Measurements from ENCODE around the gene SYMPK.

SYMPK gene

DNA sequence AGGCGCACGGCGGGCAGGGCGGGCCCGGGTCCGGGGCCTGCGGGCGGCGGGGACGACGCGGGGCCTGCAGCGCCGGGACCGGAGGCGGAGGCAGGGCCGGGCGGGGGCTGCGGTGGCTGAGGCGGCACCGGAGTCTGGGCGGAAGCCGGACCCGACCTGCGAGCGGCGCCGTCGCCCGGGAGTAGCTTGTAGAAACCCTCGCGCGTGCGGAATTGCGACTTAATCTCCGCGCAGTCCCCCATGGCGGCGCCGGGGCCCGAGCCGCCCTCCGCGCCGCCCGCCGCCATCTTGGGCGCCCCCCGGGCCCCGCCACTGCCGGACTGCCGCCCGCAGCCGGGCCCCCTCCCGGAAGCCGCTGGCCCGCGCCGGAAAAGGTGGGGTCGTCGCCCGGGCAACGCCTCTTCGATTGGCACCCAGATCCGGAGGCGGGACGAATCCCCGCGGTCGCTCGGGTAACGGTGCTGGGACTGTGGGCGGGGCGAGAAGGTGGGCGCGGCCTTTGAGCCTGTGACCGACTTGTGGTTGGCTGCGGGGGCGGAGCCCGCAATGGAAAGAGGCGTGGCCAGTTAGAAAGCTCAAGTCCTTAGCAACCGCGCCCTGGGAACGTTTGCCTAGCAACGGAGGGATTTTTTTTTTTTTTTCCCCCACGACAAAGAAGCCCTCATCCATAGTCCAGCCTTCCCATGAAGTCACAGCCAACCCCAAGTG, 70.3 kb downstream of the SYMPK start, which contains the start of gene DMWD:
Gene DMWD, minus strand, starts transcription at position 376 of the 708 bp plus-strand sequence. Its CDS starts 89 bp downstream, at position 287.
- peaks cover 66% of the 10 kb centered on the region for H3K27me3 ChIP-seq (ENCODE audit: insufficient read depth, poor library complexity, severe bottlenecking)
- H3K4me3 ChIP-seq (replicated peaks; ENCODE audit: insufficient read depth, low read length) = peak within 1 kb of the TSS; percentile 40
- H3K27ac ChIP-seq (replicated peaks) = no peak within 1 kb of the TSS
- peak; percentile 87 to 95 for DNase-seq (ENCODE audit: low read depth in 1 of 2, low spot score in 1 of 2)
- no peak for TF ChIP-seq SPI1 (IDR thresholded peaks at IDR 0.05; ENCODE audit: borderline replicate concordance, low read depth)
- no peak for TF ChIP-seq POLR2AphosphoS5 (IDR thresholded peaks at IDR 0.05; ENCODE audit: low read depth)
- TF ChIP-seq, protein P1, sequence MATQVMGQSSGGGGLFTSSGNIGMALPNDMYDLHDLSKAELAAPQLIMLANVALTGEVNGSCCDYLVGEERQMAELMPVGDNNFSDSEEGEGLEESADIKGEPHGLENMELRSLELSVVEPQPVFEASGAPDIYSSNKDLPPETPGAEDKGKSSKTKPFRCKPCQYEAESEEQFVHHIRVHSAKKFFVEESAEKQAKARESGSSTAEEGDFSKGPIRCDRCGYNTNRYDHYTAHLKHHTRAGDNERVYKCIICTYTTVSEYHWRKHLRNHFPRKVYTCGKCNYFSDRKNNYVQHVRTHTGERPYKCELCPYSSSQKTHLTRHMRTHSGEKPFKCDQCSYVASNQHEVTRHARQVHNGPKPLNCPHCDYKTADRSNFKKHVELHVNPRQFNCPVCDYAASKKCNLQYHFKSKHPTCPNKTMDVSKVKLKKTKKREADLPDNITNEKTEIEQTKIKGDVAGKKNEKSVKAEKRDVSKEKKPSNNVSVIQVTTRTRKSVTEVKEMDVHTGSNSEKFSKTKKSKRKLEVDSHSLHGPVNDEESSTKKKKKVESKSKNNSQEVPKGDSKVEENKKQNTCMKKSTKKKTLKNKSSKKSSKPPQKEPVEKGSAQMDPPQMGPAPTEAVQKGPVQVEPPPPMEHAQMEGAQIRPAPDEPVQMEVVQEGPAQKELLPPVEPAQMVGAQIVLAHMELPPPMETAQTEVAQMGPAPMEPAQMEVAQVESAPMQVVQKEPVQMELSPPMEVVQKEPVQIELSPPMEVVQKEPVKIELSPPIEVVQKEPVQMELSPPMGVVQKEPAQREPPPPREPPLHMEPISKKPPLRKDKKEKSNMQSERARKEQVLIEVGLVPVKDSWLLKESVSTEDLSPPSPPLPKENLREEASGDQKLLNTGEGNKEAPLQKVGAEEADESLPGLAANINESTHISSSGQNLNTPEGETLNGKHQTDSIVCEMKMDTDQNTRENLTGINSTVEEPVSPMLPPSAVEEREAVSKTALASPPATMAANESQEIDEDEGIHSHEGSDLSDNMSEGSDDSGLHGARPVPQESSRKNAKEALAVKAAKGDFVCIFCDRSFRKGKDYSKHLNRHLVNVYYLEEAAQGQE (IDR thresholded peaks at IDR 0.05; ENCODE audit: insufficient replicate concordance, low read depth) = no peak
- TF ChIP-seq GABPA (IDR thresholded peaks at IDR 0.05; ENCODE audit: low read depth) = peak; percentile 67
- TF ChIP-seq, protein P2, sequence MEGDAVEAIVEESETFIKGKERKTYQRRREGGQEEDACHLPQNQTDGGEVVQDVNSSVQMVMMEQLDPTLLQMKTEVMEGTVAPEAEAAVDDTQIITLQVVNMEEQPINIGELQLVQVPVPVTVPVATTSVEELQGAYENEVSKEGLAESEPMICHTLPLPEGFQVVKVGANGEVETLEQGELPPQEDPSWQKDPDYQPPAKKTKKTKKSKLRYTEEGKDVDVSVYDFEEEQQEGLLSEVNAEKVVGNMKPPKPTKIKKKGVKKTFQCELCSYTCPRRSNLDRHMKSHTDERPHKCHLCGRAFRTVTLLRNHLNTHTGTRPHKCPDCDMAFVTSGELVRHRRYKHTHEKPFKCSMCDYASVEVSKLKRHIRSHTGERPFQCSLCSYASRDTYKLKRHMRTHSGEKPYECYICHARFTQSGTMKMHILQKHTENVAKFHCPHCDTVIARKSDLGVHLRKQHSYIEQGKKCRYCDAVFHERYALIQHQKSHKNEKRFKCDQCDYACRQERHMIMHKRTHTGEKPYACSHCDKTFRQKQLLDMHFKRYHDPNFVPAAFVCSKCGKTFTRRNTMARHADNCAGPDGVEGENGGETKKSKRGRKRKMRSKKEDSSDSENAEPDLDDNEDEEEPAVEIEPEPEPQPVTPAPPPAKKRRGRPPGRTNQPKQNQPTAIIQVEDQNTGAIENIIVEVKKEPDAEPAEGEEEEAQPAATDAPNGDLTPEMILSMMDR (IDR thresholded peaks at IDR 0.05; ENCODE audit: insufficient read depth, low read length) = no peak

DNA sequence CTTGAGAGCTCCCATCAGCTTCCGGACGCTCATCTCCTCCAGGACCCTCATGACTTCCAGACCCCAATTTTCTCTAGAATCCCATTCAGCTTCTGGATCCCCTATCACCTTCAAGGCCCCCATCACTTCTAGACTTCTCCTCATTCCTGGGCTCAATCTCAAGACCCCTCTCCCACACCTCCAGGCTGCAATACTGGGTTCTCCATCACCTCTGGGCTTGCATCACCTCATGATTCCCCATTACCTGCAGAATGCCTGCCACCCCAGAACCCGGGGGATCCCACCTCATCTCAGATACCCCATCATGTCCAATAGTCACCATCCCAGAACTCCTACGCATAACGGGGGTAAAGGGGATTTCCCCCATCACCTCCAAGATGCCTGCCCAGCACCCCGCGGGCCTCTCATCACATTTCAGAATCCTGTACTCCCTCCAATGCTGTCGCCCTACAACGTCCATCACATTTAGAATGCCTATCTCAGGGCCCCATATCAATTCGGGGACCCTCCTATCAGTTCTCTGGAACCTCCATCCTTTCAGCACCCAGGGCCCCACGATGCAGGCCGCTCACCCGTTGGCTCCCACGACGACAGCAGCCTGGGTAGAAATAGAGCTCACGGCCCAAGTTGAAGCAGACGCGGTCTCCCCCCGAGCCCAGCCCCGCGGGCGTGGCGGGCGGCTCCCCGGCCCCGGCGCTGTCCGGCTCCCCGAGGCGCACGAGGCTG, 71.0 kb downstream of the SYMPK start:
- TF ChIP-seq, protein P1 (IDR thresholded peaks at IDR 0.05; ENCODE audit: insufficient replicate concordance, low read depth) = peak; percentile 79
- no peak for TF ChIP-seq POLR2AphosphoS5 (IDR thresholded peaks at IDR 0.05; ENCODE audit: low read depth)
- H3K27me3 ChIP-seq (ENCODE audit: insufficient read depth, poor library complexity, severe bottlenecking) = peaks cover 71% of the 10 kb centered on the region
- DNase-seq (ENCODE audit: low read depth in 1 of 2, low spot score in 1 of 2) = no peak
- no peak overlapping the region for H3K27ac ChIP-seq (replicated peaks)
- no peak overlapping the region for H3K4me3 ChIP-seq (replicated peaks; ENCODE audit: insufficient read depth, low read length)

DNA sequence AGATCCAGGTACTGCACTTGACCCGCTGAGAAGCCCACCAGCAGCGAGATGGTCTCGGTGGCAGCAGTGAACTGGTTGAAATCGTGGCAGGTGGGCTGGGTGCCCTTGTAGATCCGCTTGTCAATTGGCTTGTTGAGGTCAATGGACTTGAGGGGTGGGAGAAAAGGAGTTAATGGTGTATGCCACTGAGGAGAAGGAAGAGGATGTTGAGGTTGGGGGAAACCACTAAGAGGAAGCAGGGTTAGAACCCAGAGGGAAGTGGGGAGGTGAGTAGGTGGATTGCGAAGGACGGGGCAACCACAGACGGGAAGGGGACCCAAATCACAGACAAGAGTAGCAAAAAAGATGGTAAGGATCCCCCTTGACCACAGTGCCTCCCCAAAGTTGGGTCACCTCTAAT, 72.0 kb downstream of the SYMPK start:
- H3K4me3 ChIP-seq (replicated peaks; ENCODE audit: insufficient read depth, low read length) = no peak overlapping the region
- peaks cover 71% of the 10 kb centered on the region for H3K27me3 ChIP-seq (ENCODE audit: insufficient read depth, poor library complexity, severe bottlenecking)
- no peak overlapping the region for H3K27ac ChIP-seq (replicated peaks)
- peak; percentile 62 to 90 for DNase-seq (ENCODE audit: low read depth in 1 of 2, low spot score in 1 of 2)
- TF ChIP-seq SPI1 (IDR thresholded peaks at IDR 0.05; ENCODE audit: borderline replicate concordance, low read depth) = peak; percentile 99
- peak; percentile 60; the same call in 1 of the 2 replicates for TF ChIP-seq GABPA (IDR thresholded peaks at IDR 0.05; ENCODE audit: low read depth)
- TF ChIP-seq, protein P2 (IDR thresholded peaks at IDR 0.05; ENCODE audit: insufficient read depth, low read length) = no peak
- TF ChIP-seq POLR2AphosphoS5 (IDR thresholded peaks at IDR 0.05; ENCODE audit: low read depth) = peak; percentile 100
- TF ChIP-seq, protein P1 (IDR thresholded peaks at IDR 0.05; ENCODE audit: insufficient replicate concordance, low read depth) = no peak

All from HL-60 (cell line).